T-helper 1 cell (primary cell): ENCODE data around the gene TBPL1.
"Not testable (repeated sequence)": the region's sequence is repeated elsewhere in the genome, so short reads cannot be mapped to it uniquely, and the experiment has no call there.

Experiments used
- DNase-seq, 5 donors: peaks; one replicate each; pipeline ENCODE4 v3.0.0-alpha.2; 2012 to 2020

Gene TBPL1

DNA sequence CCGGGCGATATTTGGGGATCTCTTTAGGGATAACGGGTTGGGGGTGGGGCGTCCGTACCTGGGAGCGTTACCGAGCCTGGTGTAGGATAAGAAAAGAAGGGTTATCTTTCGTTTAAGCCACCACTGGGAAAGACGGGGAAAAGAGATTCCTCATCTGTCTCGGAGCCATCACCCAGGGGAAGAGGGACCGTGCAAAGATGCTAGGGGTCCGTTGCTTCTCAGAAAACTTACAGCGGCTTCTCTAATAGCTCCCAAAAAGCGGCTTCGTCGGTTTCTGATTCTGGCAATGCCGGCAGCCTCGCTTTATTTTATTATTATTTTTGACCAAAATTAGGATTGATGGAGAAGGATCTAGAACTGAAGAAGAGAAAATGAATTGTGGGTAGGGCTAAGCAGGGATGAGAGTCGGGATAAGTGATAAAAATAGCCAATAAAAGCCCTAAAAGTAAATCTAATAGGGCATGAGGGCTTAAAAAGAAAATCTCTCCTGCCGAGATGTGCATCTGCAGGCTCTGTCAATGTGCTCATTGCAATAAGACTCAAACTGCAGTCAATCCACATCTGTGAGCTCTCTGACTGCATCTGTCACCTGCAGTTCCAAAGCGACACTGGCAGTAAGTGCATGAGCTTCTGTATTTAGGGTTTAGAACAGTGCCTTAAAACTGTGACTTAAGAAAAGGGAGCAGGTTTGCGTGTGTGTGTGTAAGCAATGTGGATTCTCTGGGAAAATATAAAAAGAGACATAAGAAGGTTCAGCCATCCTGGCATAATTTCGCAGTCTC lies 801 bp downstream of the TBPL1 start:
- DNase-seq: no peak

DNA sequence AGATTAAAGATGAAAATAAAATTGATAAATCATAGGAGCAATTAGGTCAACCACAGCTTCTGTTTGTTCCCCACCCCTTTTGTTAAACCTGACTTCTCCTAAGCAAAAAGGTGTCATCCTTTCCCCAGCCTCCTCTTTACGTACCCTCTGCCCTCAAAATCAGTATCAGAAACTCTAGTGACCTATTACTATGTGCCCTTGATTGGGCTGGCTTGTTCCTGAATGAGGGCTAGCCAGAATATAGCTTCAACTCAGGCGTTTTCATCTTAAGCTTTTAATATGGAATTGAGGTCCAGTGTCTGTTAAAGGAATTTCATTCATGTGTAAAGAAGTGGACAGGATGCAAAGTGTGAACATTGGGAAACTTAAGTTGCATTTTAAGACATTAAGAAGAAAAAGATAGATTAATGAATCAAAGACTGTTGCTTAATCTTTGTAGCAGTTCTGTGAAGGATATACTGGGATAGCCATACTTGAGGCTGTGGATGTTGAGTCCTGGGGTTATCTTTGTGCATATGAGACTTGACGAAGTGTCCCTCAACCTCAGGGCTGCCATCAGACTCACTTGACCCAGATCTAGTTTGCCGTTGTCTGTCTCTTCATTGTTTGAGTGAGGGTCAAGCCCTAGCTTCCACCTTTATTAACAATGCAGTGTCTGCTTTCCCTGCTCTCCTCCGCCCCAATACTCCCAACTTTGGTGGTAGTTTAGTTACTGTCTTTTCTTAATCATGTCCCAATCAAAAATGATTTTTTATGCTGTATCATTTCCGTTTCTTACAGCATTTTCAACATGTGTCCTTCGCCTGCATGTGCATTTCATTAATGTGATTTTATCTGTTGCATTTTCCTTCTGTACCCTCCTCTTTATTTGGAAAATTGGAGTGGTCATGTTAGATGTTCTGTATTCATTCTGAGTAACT lies 1.9 kb downstream of the TBPL1 start:
- no peak for DNase-seq

DNA sequence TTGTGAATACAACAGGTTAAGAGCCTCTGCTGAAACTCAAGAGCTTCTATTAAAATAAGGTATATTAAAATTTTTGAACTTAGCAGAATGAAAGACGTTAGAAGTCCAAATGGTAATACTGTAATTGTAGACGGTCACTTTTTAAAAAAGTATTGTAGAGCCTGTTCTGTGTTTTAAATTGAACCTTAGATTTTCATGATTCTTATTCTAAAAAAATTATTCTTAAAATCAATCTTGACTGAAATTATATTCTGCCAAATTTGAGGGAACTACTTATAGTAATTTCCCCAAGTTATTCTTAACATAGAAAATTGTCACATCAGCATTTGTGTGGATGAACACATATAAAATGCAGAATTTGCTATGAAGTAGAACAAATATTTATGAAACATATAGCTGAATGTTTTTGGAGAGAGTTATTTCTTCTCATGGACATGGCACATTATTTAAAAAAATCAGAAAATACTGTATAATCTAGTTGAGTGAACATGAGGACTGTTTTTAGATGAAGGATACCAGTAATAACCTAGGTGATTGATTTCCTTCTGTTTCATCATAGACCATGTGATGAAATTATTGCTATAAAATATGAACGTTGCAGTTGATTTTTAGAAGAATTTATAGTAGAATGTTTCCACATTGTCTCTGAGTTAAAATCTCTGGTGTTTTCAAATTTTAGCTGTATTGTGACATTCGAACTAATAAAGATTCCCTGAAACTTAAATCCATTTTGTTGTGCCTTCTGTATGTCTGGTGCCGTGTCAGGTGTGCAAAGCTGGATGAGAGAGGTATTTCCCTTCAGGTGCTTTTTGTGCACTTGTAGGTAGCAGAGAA lies 2.8 kb downstream of the TBPL1 start:
- DNase-seq: no peak

DNA sequence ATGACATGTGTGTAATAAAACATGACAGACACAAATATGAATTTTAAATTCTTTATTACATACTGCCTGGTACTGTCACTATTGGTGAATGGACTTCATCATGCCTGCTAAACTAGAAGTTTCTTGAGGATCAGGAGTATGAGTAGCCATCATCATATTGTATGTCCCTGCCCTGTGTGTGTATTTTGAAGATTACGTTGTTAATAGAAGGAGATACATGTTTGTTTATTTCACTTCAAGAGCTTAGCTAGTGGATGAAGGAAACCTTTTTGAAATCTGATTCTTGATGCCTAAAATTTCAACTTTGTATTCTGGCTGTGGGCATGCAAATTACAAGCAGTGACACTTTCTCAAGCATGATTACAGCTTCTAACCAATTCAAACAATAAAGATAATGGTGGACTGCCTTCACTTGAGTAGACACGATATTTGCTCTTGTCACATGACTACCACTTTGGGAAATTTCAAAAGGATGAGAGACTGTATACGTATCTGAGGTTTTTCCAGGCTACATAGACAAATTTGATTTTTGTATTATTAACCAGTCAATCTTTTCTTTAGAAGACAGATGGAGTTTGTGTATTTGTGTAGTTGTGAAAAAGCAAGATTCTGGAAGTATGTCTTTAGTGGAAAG lies 3.5 kb downstream of the TBPL1 start:
- no peak for DNase-seq

DNA sequence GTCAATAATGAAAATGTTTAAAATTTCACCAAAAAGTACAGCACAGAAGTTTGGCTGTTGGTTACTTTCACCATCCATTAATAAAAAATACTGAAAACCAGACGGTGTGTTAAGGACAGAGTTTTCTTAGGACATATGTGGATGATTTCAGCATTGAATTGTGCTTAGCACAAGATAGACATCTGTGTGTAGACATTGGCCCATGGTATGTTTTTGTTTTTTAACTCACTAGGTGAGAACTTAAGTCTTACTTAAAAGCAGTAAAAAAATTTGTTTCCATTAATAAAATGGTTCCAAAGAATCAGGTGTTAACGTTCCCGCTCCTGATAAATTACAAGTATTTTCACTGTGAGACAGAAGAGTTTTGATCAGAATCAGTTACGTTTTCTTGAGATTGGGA lies 4.2 kb downstream of the TBPL1 start:
- no peak for DNase-seq

DNA sequence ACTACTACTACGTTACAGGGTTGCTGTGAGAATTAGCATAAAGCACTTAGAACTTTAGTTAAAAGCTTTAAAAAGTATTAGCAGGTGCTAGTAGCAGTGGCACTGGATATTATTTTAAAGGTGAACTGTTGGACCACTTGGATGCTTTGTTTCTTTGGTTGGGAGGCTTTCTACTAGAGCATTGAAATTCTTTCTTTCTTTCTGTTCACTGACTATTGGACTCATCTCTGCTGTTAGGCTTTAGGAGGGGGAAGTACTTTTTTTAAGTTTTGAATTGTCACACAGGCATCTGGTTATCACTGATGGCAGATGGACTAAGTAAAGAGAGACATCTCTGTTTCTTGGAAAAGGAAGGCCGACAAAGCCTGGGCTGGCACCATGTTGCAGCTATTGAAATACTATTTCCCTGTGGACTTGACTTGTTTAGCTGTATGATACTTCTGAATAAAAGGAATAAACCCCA lies 4.8 kb downstream of the TBPL1 start:
- DNase-seq: no peak

DNA sequence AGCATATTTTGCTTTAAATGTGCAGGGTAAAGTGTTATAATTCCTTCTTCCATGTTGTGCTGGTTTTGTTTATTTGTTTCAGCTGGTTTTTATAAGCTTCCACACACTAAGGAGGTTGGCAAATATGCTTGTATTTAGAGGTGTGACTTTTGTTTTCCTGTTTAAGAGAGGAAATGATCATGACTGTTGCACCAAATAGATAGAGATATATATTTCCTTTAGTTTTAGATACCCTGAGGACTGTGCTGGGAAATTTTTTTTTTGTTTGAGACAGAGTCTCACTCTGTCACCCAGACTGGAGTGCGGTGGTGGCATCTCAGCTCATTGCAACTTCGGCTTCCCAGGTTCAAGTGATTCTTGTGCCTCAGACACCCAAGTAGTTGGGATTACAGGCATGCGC lies 5.8 kb downstream of the TBPL1 start:
- DNase-seq: no peak

DNA sequence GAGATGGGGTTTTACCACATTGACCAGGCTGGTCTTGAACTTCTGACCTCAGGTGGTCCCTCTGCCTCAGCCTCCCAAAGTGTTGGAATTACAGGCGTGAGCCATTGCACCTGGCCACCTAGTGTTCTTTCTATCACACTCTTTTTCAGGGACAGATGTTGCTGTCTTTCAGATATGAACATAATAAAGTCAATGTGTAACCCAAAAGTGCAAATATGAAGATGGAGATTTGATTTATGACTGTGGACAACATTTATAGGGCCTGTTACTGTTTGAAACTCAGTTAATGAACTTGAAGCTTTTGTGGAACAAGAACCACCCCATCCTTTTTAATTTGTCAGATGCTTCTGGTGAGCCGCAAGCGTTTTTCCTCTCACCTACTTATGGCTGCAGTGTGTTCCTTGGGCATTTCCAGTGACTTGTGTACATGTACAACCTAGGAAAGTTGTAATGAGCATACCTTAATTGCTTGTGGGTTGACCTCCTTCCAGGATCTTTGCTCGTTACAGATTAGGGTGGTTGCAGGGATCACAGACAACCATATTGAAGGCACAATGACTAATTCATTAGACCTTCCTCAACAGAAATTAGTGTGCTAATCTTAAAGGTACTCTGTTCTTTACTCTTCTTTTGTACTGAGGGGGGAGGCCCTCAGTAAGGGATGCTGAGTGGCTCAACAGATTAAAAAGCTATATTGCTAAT lies 6.8 kb downstream of the TBPL1 start:
- no peak for DNase-seq

DNA sequence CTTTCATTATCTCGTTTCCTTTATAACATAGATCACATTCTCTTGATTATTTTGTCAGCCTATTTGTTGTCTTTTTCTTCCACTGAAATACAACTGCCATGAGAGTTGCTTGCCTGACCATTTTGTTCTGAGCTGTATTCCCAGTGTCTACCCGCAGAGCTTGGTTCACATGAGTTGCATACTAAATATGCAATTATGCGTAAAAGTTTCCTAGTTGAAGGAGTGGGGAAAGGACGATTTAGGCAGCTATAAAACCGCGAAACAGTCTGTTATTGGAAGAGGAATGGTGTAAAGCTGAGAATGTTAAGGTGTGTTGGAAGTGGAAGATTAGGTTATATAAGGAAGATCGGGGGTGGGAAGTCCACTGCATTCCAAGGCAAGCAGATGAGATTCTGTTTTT lies 8.8 kb downstream of the TBPL1 start:
- DNase-seq: no peak

DNA sequence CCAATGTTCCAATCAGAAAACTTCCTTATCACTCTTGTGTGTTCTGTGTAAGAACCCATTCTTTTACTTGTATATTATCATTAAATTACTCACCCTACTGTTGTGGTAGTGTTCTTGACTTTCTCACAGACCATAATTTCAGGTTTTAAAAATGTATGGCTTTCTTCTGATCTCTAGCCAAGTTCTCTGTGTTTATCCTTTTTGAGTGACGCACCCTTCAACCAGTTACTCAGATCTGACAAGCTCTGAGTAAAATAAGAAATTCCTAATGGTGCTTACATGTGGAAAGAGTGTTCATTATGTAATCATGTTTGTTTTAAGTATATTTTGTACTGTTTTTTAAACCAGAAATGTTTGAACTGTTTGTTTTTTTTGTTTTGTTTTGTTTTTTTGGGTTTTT lies 11.0 kb downstream of the TBPL1 start:
- peak in 1 of 5 donors; percentile 18 for DNase-seq

DNA sequence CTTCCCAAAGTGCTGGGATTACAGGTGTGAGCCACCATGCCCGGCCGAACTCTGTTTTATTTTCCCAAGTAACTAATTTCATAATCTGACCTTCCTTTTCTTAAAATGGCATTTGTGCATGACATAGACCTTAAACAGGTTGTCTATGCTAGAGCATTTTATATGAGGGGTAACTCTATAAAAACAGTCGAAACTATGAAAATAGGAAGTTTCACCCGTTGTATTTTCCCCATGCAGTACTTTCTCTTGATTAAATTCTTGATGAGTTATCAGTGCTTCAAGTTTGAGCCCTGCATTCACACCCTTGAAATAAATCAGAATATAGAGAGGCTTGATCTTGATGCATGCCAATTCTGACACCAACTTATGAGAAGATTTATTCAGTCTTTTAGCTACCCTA lies 11.7 kb downstream of the TBPL1 start:
- DNase-seq: no peak

DNA sequence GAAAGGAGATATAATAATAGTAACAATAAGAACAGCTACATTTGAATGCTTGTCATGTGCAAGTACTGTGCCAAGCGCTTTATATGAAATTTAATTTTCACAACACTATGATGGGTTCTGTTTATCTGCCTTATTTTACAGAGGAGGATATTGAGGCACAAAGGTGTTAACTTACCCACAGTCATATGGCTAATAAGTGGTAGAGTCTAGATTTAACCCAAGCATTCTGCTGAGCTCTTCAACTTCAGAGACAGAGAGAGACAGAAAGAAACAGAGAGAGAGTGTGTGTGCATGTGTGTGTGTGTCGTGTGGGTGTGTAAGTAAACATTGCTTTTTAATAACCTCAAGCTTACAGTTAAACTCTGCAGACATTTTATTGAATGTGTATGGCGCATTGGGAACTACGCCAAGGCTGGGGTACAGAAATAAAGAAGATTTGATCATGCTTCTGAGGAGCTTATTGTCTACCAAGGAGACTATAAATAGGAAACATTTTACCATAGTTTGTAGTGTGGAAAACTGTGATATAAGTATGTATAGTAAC lies 12.9 kb downstream of the TBPL1 start:
- DNase-seq: no peak

DNA sequence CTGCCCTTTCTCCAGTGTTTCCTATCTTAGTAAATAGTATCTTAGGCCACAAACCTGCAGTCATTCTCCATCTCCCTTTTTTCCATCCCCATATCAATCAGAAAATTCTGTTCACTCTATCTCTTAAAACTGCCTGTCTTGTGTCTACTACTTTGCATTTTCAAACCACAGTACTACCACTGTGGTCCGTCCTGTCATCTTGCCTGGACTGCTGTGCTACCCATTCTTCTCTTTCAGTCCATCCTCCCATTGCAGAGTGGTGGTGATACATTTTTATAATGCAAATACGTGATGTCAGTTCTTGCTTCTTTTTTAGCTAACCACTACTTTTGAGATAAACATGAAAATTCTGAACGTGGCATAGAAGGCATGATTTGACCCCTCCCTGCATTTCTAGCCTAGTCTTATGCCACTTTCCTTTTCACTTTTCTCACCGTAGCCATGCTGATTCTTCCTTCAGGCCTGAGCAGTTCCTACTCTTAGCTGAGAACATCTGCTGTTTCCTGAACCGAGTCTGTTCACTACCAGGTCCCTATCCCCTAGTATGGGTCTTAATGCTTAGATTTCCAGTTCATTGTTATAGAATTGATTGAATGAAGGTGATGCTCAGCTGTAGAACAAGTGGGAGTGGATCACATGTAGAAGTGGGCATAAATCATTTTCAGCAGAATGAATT lies 13.8 kb downstream of the TBPL1 start:
- no peak for DNase-seq

DNA sequence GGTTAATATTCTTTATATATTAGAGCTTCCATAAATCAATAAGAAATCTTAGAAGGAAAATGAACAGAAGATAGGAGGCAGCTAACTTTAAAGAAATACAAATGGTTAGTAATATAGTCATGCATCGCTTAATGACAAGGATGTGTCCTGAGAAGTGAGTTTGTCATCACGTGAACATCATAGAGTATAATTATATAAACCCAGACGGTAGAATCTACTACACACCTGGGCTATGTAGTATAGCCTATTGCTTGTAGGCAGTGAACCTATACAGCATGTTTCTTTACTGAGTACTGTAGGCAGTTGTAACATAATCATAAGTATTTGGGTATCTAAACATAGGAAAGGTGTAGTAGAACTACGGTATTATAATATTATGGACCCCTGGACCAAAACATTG lies 14.3 kb downstream of the TBPL1 start:
- DNase-seq: no peak

DNA sequence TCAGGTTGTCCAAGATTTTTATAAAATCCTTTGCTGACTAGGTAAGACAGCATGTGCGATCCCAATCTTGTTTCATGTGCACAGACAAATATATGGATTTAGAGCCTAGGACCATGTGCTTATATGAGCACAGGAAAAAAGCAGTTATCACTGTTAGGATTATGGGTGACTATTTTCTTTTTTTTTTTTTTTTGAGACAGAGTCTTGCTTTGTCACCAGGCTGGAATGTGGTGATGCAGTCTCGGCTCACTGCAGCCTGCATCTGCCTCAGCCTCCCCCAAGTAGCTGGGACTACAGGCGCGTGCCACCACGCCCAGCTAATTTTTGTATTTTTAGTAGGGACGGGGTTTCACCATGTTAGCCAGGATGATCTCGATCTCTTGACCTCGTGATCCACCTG lies 14.8 kb downstream of the TBPL1 start:
- DNase-seq: not testable (repeated sequence)

DNA sequence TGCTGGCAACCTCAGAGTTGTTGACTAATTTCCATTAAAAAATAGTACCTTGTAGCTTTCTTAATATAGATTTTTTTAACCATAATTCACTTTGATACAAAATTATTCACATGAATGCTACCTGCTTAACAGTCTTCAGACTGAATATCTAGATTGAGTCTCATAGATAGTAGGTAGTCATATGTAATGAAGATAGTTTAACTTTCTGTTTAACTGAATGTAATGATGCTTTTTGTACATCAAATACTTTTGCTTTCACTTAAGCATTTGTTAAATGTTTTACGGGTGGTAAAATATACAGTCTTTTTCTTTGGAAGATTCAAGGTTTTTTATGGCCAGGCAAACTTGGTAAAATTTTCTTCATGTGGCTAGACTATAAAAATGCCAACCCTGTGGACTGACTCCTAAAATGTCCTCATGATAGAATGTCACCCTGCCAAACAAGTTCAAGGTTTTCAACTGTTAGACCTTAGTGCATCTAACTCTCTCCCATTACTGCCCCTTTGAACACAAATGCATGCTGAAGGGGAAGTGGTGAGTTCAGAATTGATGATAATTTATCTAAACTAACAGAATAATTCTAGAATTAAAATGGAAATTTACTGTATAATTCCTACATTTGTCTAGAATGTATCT lies 16.4 kb downstream of the TBPL1 start:
- DNase-seq: no peak

DNA sequence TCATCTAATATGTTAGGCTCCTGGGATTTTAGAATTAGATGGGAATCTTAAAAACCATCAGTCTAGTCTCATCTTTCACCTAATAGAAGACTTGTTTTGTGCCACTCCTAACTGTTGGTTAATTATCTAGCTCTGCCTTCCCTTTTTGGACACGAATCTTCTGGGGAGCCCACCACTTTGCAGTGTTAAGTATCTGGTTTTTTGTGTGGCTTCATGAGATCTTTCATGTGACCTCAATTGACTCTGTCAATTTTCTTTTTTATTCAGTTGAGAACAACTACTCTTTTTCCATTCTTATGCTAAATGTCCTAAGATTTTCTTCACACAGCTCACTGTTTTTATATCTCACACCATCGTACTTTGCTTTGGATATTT lies 16.9 kb downstream of the TBPL1 start:
- no peak for DNase-seq

DNA sequence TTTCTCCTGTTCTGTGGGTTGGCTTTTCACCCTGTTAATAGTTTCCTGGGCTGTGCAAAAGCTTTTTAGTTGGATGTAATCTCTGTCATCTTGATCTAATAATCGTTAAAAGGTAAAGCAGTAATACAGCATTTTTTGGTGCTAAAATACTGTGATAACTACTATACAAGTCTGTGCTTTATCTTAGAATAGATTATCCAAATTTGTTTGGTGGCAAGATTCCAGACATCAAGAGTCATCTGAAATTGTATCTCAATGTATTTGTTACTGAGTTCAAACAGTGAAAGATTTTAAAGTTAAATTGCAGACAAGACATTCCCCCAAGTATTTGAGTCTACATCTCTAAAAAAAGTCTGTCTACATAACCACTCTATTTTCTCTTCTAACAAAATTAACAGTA lies 18.8 kb downstream of the TBPL1 start:
- no peak for DNase-seq

DNA sequence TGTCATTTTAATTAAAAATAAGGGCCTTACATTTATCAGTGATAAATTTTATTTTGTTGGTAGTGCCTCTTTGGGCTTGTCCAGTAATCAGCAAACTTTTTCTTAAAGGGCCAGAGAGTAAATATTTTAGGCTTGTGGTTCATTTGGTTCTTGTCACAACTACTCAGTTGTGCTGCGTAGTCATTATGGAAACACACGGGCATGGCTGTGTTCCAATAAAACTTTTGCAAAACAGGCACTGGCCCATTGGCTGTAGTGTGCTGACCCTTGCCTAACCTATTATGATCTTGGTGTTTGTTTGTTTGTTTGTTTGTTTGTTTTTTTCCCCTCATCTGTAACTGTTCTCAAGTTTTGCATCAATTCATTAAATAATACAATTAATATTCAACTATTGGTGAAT lies 19.4 kb downstream of the TBPL1 start:
- DNase-seq: no peak
